Globus pallidus (tissue), 1 donor: ENCODE measurements around the gene NAV1.
"Not testable (repeated sequence)": the region's sequence is repeated elsewhere in the genome, so short reads cannot be mapped to it uniquely, and the experiment has no call there.

ENCODE experiments used
- DNase-seq: peaks from one replicate; pipeline ENCODE4 v3.0.0-alpha.2; 2015; ENCODE audit warnings: low spot score

NAV1 gene

GRCh38 chr1:201566529-201566823 is 27.5 kb downstream of the NAV1 start:
- no peak for DNase-seq

- no peak for DNase-seq
Measured at GRCh38 chr1:201566933-201567801, 28.2 kb downstream of the NAV1 start.

- no peak for DNase-seq
Measured at GRCh38 chr1:201568265-201568664, 29.3 kb downstream of the NAV1 start.

- DNase-seq, result no peak
Measured at GRCh38 chr1:201568859-201569294, 29.9 kb downstream of the NAV1 start.

GRCh38 chr1:201570181-201570885 is 31.4 kb downstream of the NAV1 start:
- no peak for DNase-seq

GRCh38 chr1:201570886-201571624 is 32.1 kb downstream of the NAV1 start:
- no peak for DNase-seq

GRCh38 chr1:201573030-201573429 is 34.1 kb downstream of the NAV1 start:
- no peak for DNase-seq

GRCh38 chr1:201573923-201574322 is 35.0 kb downstream of the NAV1 start:
- no peak for DNase-seq

GRCh38 chr1:201575912-201576311 is 37.0 kb downstream of the NAV1 start:
- no peak for DNase-seq

- no peak for DNase-seq
Measured at GRCh38 chr1:201576914-201577313, 38.0 kb downstream of the NAV1 start.

- DNase-seq, result no peak
Measured at GRCh38 chr1:201578008-201578888, 39.3 kb downstream of the NAV1 start.

GRCh38 chr1:201581371-201581770 is 42.4 kb downstream of the NAV1 start:
- DNase-seq, result not testable (repeated sequence)

- DNase-seq, result no peak
Measured at GRCh38 chr1:201582705-201583442, 43.9 kb downstream of the NAV1 start.

- DNase-seq, result no peak
Measured at GRCh38 chr1:201583663-201584062, 44.7 kb downstream of the NAV1 start.

GRCh38 chr1:201584471-201585092 is 45.7 kb downstream of the NAV1 start:
- no peak for DNase-seq

- no peak for DNase-seq
Measured at GRCh38 chr1:201585093-201585483, 46.2 kb downstream of the NAV1 start.

GRCh38 chr1:201585901-201586300 is 47.0 kb downstream of the NAV1 start:
- no peak for DNase-seq

- DNase-seq, result no peak
Measured at GRCh38 chr1:201586806-201587205, 47.9 kb downstream of the NAV1 start.

GRCh38 chr1:201587729-201588128 is 48.8 kb downstream of the NAV1 start:
- DNase-seq, result no peak
